Posterior vena cava (tissue), 2 donors: ENCODE measurements around the gene ADORA1. TPM values are rescaled to one million over a fixed set of nuclear protein-coding genes. Genes with fewer than 3 reads are reported as not detected.

ENCODE experiments used
- DNase-seq: peaks from one replicate; pipeline ENCODE4 v3.0.0-alpha.2; 2020; ENCODE audit warnings: low spot score
- intact Hi-C, 2 donors: fragments of 100-400 bp; cut with DNase I; formaldehyde crosslinking; loops; one replicate each; pipeline versions ENCODE4 v1.14.1 to v1.14.2; 2022 to 2023
- total RNA-seq, 2 donors: library from RNA; stranded (reverse); fragmentation: NEBNext Ultra II Directional; extraction: Animal tissue kit (Norgen Biotek cat#: 25700); gene quantifications; one replicate each; pipeline ENCODE4 v1.2.1, GENCODE V29; 2021
- donor health status: DM: yes; HTN: yes; CAD: no.
- donor health status: DM: yes; HTN: yes; CAD: no.

Gene ADORA1
- total RNA-seq, 2 donors from 2014 or later = 0.32 to 1.3 TPM

GRCh38 chr1:203190949-203191348 lies 63.4 kb downstream of the ADORA1 start:
- DNase-seq = no peak
- intact Hi-C loops = no loop called here

GRCh38 chr1:203196371-203196770 lies 68.8 kb downstream of the ADORA1 start:
- no peak for DNase-seq
- intact Hi-C loops = no loop called here

GRCh38 chr1:203197625-203198024 lies 70.1 kb downstream of the ADORA1 start:
- no peak for DNase-seq
- intact Hi-C loops = no loop called here

GRCh38 chr1:203199002-203199401 lies 71.5 kb downstream of the ADORA1 start:
- intact Hi-C loops = no loop called here
- DNase-seq = no peak

GRCh38 chr1:203199481-203199815 lies 71.9 kb downstream of the ADORA1 start:
- DNase-seq = peak; percentile 58
- intact Hi-C loops = no loop called here

GRCh38 chr1:203199816-203200571 lies 72.5 kb downstream of the ADORA1 start:
- intact Hi-C loops = no loop called here
- DNase-seq = peak; percentile 80

- no peak for DNase-seq
- intact Hi-C loops = no loop called here
Measured at GRCh38 chr1:203200916-203201315, 73.4 kb downstream of the ADORA1 start.

GRCh38 chr1:203201516-203202205 lies 74.1 kb downstream of the ADORA1 start:
- DNase-seq = no peak
- intact Hi-C loops = no loop called here

GRCh38 chr1:203202431-203203245 lies 75.1 kb downstream of the ADORA1 start:
- intact Hi-C loops = no loop called here
- DNase-seq = peak; percentile 80

- intact Hi-C loops = no loop called here
- DNase-seq = peak; percentile 52
Measured at GRCh38 chr1:203204756-203205155, 77.2 kb downstream of the ADORA1 start.

GRCh38 chr1:203206129-203206687 lies 78.7 kb downstream of the ADORA1 start:
- intact Hi-C loops = no loop called here
- DNase-seq = peak; percentile 47

- no peak for DNase-seq
- intact Hi-C loops = no loop called here
Measured at GRCh38 chr1:203207751-203208150, 80.2 kb downstream of the ADORA1 start.

- no peak for DNase-seq
- intact Hi-C loops = no loop called here
Measured at GRCh38 chr1:203208181-203208580, 80.7 kb downstream of the ADORA1 start.

GRCh38 chr1:203210350-203210749 lies 82.8 kb downstream of the ADORA1 start:
- no peak for DNase-seq
- intact Hi-C loops = no loop called here

- DNase-seq = no peak
- intact Hi-C loops = no loop called here
Measured at GRCh38 chr1:203210988-203211387, 83.5 kb downstream of the ADORA1 start.

GRCh38 chr1:203211812-203212211 lies 84.3 kb downstream of the ADORA1 start:
- intact Hi-C loops = no loop called here
- no peak for DNase-seq

GRCh38 chr1:203213126-203213525 lies 85.6 kb downstream of the ADORA1 start:
- intact Hi-C loops = no loop called here
- DNase-seq = no peak

- intact Hi-C loops = loop anchor here (5.0 kb wide), 3 partner anchors 98 to 178 kb away; no protein-coding TSS in a partner anchor
- no peak for DNase-seq
Measured at GRCh38 chr1:203214871-203215270, 87.3 kb downstream of the ADORA1 start.

- no peak for DNase-seq
- intact Hi-C loops = loop anchor here (5.0 kb wide), 3 partner anchors 98 to 178 kb away; no protein-coding TSS in a partner anchor
Measured at GRCh38 chr1:203215573-203215972, 88.0 kb downstream of the ADORA1 start.
